NCI-H128 (cell line): Measurements from ENCODE around the gene SLC5A2.
"Not testable (repeated sequence)": the region's sequence is repeated elsewhere in the genome, so short reads cannot be mapped to it uniquely, and the experiment has no call there.

Source experiments
- DNase-seq: peaks from one replicate; lab custom pipeline; 2025; ENCODE audit not compliant: unreplicated experiment; lab: John Stamatoyannopoulos, UW

The SLC5A2 gene

DNA sequence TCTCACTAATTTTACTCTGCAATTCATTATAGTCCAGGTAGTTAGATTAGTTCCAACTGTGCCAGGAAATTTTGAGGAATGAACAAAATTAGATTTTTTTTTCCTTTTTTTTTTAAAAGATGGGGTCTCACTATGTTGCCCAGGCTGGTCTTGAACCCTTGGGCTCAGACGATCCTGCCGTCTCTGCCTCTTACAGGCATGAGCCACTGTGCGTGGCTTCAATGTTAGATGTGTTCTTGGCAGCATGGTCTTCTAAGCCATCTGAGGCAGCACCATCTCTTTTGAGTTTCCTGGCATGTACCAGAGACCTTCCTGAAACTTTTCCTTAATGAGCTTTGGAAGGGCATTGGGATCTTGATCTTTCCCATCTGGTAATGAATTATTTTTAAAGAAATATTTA lies 42.2 kb downstream of the SLC5A2 start:
- no peak for DNase-seq

DNA sequence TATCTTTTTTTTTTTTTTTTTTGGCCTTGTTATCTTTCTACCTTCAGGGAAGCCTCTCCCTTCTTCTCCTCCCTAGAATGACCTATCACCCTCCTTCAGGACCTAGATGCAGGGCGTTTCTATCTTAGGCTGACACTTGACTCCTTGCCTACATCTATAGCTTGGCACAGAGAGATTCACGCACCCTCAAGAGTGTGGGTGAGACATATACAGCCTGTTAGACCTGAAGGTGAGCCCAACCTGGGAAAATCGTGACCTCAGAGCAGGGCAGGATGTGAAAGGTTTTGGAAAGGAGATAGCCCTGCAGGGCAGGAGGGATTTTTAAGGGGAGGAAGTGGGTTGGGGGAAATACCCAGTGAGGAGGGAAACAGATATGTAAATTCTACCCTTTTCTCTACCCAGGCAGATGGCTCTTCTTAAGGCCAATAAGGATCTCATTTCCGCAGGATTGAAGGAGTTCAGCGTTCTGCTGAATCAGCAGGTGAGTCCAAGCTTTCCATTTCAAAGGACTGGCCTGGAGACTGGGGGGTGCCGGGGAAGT lies 44.9 kb downstream of the SLC5A2 start, which contains the start of gene AHSP:
TSS of gene AHSP (plus strand) at position 167 of the 541 bp plus-strand sequence. CDS start at position 407, 240 bp downstream.
- no peak for DNase-seq

DNA sequence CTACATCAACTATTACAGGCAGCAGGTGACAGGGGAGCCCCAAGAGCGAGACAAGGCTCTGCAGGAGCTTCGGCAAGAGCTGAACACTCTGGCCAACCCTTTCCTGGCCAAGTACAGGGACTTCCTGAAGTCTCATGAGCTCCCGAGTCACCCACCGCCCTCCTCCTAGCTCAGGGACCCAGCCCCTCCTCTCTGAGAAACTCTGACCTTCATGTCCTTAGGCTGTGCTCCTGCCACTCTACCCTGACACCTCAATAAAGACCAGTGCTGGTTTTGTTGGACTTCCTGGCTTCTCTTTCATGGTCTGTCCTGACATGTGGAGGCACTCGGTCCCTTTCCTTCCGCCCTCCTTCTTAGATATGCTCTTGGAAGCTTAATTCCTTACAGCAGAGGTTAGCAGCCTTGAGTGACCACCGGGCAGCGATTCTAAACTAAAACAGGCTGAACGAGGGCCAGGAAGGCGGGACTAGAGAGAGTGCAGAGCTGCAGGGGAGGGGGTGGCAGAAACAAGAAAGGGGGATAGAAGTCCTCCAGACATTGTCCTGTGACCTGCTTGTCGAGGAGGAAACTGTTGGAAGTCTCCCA lies 45.7 kb downstream of the SLC5A2 start:
- no peak for DNase-seq

GRCh38 chr16:31529108-31529936 lies 46.4 kb downstream of the SLC5A2 start:
- no peak for DNase-seq

GRCh38 chr16:31529937-31530312 lies 47.0 kb downstream of the SLC5A2 start:
- no peak for DNase-seq

DNA sequence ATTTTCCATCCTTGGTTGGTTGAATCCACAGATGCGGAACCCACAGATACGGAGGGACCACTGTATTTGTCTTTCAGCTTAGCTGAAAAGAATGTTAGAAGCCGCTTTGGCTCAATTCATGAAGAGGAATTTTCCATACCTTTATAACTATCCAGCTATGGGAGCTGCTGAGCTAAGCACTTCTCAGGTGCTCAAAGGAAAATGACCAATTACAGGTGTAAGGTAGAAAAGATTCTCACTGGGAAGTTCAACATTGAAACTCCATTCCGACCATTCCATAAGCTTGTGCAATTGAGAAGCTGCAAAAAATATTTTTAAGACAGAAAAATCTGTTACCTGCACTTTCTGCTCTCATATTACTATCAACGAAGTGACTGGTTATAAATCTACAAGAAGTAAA lies 47.5 kb downstream of the SLC5A2 start:
- no peak for DNase-seq

DNA sequence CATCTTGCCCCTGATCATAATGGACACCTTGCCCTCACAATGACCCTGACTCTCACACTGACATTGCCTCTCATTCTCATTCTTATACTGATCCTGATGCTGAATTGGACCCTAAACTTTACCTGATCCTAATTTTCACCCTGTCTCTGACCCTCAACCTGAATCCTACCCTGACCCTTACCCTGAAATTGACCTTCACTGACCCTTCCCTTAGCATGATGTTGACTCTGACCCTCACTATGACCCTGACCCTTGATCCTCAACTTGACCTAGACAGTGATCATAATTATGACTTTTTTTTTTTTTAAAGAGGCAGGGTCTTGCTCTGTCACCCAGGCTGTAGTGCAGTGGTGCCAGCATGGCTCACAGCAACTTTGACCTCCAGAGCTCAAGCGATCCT lies 48.2 kb downstream of the SLC5A2 start:
- DNase-seq = no peak

GRCh38 chr16:31532120-31532519 lies 49.2 kb downstream of the SLC5A2 start:
- no peak for DNase-seq

DNA sequence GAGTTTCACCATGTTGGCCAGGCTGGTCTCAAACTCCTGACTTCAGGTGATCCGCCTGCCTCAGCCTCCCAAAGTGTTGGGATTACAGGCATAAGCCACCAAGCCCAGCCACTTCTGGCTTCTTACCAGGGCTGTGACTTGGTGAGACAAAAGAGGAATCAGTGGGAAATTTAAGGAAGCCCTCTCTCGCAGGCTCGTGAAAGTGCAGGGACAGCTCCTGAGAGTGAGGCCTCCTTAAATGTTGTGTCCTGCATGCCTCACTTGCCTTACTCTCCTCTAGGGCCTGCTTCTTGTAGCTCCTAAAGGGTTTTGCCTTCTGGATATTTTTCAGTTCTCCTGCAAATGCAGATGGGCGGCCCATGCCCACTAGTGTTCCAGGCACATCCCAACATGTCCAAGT lies 50.0 kb downstream of the SLC5A2 start:
- no peak for DNase-seq

DNA sequence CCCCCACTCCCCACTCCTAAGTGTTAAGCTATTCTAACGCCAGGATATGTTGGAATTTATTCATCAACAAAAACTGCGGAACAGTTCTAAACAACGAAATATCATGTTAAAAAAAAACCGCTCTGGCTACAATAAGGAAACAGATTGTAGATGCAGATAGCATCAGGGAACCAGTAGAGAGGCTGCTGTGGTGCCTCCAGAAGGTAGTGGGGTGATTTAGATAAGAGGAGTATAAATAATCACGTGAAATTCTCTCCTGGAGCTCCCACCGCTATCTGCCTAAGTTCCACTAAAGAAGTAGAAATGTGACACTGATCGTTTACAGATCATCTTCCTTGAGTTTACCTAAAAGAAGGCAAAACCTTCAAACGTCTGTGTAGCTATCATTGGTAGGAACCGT lies 52.8 kb downstream of the SLC5A2 start:
- no peak for DNase-seq

DNA sequence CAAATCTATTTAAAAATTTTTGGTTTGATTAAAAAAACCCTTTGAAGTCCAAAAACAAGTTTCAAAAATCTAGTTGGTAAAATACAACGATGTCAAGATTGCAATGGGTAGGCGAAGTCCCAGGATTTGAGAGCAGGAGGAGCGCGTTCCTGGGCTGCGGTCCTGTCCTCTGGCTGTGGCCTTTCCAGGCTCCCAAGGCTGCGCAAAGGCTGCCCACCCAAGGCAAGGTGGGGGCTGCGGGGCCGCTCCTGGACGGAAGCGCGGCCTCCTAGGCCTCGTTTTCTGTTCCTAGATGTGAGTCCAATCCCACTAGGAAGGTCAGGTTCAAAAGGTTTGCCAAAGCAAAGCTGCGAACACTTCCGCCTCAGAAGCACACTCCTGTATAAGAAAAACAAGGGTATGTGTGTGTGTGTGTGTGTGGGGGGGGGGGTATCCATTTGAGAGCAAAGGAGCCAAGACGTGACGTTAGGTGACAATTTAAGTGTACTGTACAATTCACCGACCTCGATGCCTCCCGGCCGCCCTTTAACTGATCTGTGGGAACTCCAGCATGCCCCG lies 54.0 kb downstream of the SLC5A2 start:
- no peak for DNase-seq

DNA sequence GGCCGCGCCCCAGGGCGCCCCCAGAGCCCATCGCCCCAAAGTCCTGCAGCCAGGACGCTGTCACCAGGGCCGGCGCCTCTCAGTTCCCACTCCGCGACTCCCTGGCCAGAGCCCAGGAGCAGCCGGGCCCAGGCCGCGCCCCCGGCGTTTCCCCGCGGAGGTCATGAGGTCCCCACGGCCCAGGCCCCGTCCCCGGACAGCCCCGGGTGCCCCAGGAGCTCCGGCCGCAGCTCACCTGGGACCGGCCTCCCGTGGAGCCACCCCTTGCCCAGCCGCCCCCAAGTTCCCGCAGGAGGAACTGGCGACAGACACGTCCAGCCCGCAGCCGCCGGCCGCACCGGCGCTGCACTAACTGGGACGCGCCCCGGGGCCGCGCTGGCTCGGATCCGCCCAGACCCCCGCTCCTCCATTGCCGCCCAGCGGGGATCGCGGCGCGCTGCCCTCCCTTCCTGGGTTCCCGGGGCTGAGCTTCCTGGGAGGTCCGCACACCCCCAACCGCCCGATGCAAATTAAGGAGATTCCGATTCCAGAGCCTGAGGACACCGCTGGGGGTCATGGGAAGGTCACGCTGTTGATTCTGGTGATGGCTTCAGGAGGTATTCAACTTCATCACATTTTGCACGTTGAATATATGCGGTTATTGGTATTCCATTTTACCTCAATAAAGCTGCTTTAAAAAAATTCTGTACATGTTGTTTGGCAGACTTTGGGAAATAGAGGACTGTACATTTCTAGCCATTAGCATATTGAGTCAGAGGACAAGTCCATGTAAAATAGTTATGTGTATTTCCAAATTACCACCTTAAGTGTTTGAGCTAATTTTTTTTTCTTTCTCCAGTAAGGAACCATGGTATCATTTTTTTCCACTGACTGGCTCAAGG lies 54.7 kb downstream of the SLC5A2 start:
- DNase-seq = no peak

GRCh38 chr16:31538243-31538598 lies 55.3 kb downstream of the SLC5A2 start:
- DNase-seq = not testable (repeated sequence)

GRCh38 chr16:31539762-31540161 lies 56.8 kb downstream of the SLC5A2 start:
- not testable (repeated sequence) for DNase-seq
